ENCODE results near the gene LYST. TPM values are rescaled to one million over a fixed set of nuclear protein-coding genes. Genes with fewer than 3 reads are reported as not detected.
A peak's percentile ranks its signal among the peaks of the same experiment; 100 is the strongest.

The LYST gene
- total and polyA plus RNA-seq, 2 donors (not counting 1 experiment from before 2014, with no cell fraction given), result 7.5 to 50.2 TPM

GRCh38 chr1:235882816-235883215 is 16.1 kb upstream of the LYST start:
- Histone ChIP-seq H3K79me2 (ENCODE audit: control insufficient read depth, insufficient read depth, low read length) (no peaks in the 10 kb centered on the region), H3K27me3 (ENCODE audit: control insufficient read depth, insufficient read depth, low read length) (no peaks in the 10 kb centered on the region), H3K36me3 (ENCODE audit: control insufficient read depth, insufficient read depth, low read length) (no peaks in the 10 kb centered on the region), H3K4me3 (replicated peaks in 1 of 4; ENCODE audit: control extremely low read depth in 1 of 4, insufficient read depth in 1 of 4, low read depth in 3 of 4, low read length in 4 of 4) (peak overlapping the region in 1 of 4 experiments; percentile 48), H3K9ac (ENCODE audit: insufficient read depth, low read length) (no peak overlapping the region), H4K20me1 (ENCODE audit: control insufficient read depth, extremely low read depth, insufficient read depth, low read length) (no peaks in the 10 kb centered on the region), H2AFZ (ENCODE audit: low read length) (no peak overlapping the region), H3K4me1 (ENCODE audit: control insufficient read depth, extremely low read depth, insufficient read depth, low read length) (peaks cover 10% of the 10 kb centered on the region), H3K4me2 (ENCODE audit: extremely low read depth, insufficient read depth, low read length) (peak overlapping the region; percentile 76), H3K27ac (ENCODE audit: insufficient read depth, low read length) (peak overlapping the region; percentile 44), H3K9me3 (ENCODE audit: control insufficient read depth, insufficient read depth, low read depth, low read length) (no peaks in the 10 kb centered on the region)
- DNase-seq (ENCODE audit: low read depth in 2 of 2), result peak; percentile 11 to 32
- TF ChIP-seq EZH2 (IDR thresholded peaks at IDR 0.05; ENCODE audit: low read length, missing control alignments) (no peak), CTCF (conservative IDR thresholded peaks at IDR 0.05 in 1 of 2, IDR thresholded peaks at IDR 0.05 in 1 of 2; ENCODE audit: low read depth in 1 of 2, low read length in 2 of 2) (no peak)

- Histone ChIP-seq H4K20me1 (ENCODE audit: control insufficient read depth, extremely low read depth, insufficient read depth, low read length) (no peaks in the 10 kb centered on the region), H3K27ac (ENCODE audit: insufficient read depth, low read length) (no peak overlapping the region), H2AFZ (ENCODE audit: low read length) (no peak overlapping the region), H3K4me2 (ENCODE audit: extremely low read depth, insufficient read depth, low read length) (peak overlapping the region; percentile 29), H3K4me1 (ENCODE audit: control insufficient read depth, extremely low read depth, insufficient read depth, low read length) (peaks cover 10% of the 10 kb centered on the region), H3K36me3 (ENCODE audit: control insufficient read depth, insufficient read depth, low read length) (no peaks in the 10 kb centered on the region), H3K27me3 (ENCODE audit: control insufficient read depth, insufficient read depth, low read length) (no peaks in the 10 kb centered on the region), H3K9me3 (ENCODE audit: control insufficient read depth, insufficient read depth, low read depth, low read length) (no peaks in the 10 kb centered on the region), H3K79me2 (ENCODE audit: control insufficient read depth, insufficient read depth, low read length) (no peaks in the 10 kb centered on the region), H3K4me3 (replicated peaks in 1 of 4; ENCODE audit: control extremely low read depth in 1 of 4, insufficient read depth in 1 of 4, low read depth in 3 of 4, low read length in 4 of 4) (peak overlapping the region in 1 of 4 experiments; percentile 48), H3K9ac (ENCODE audit: insufficient read depth, low read length) (no peak overlapping the region)
- DNase-seq (ENCODE audit: low read depth in 2 of 2), result no peak
- TF ChIP-seq CTCF (conservative IDR thresholded peaks at IDR 0.05 in 1 of 2, IDR thresholded peaks at IDR 0.05 in 1 of 2; ENCODE audit: low read depth in 1 of 2, low read length in 2 of 2), result no peak
- no peak for TF ChIP-seq EZH2 (IDR thresholded peaks at IDR 0.05; ENCODE audit: low read length, missing control alignments)
Observed at GRCh38 chr1:235881930-235882700, 15.4 kb upstream of the LYST start.

GRCh38 chr1:235878082-235878811 is 11.5 kb upstream of the LYST start:
- H3K9me3 ChIP-seq (ENCODE audit: control insufficient read depth, insufficient read depth, low read depth, low read length), result no peaks in the 10 kb centered on the region
- H3K79me2 ChIP-seq (ENCODE audit: control insufficient read depth, insufficient read depth, low read length), result no peaks in the 10 kb centered on the region
- no peaks in the 10 kb centered on the region for H3K36me3 ChIP-seq (ENCODE audit: control insufficient read depth, insufficient read depth, low read length)
- H3K27ac ChIP-seq (ENCODE audit: insufficient read depth, low read length), result no peak overlapping the region
- H3K9ac ChIP-seq (ENCODE audit: insufficient read depth, low read length), result no peak overlapping the region
- TF ChIP-seq CTCF (conservative IDR thresholded peaks at IDR 0.05 in 1 of 2, IDR thresholded peaks at IDR 0.05 in 1 of 2; ENCODE audit: low read depth in 1 of 2, low read length in 2 of 2) (no peak), EZH2 (IDR thresholded peaks at IDR 0.05; ENCODE audit: low read length, missing control alignments) (no peak)
- H3K27me3 ChIP-seq (ENCODE audit: control insufficient read depth, insufficient read depth, low read length), result no peaks in the 10 kb centered on the region
- H3K4me1 ChIP-seq (ENCODE audit: control insufficient read depth, extremely low read depth, insufficient read depth, low read length), result peaks cover 8% of the 10 kb centered on the region
- DNase-seq (ENCODE audit: low read depth in 2 of 2), result no peak
- no peak overlapping the region for H2AFZ ChIP-seq (ENCODE audit: low read length)
- no peak overlapping the region for H3K4me2 ChIP-seq (ENCODE audit: extremely low read depth, insufficient read depth, low read length)
- no peaks in the 10 kb centered on the region for H4K20me1 ChIP-seq (ENCODE audit: control insufficient read depth, extremely low read depth, insufficient read depth, low read length)
- H3K4me3 ChIP-seq (replicated peaks in 1 of 4; ENCODE audit: control extremely low read depth in 1 of 4, insufficient read depth in 1 of 4, low read depth in 3 of 4, low read length in 4 of 4), result no peak overlapping the region

Measured in fibroblast of lung (primary cell).